ENCODE results near the gene TWSG1. TPM values are rescaled to one million over a fixed set of nuclear protein-coding genes. Genes with fewer than 3 reads are reported as not detected.

TWSG1 gene
- total and polyA plus RNA-seq, 2 donors (not counting 3 experiments of a cell fraction or from before 2014, with no cell fraction given): 52.4 to 57.4 TPM

DNA sequence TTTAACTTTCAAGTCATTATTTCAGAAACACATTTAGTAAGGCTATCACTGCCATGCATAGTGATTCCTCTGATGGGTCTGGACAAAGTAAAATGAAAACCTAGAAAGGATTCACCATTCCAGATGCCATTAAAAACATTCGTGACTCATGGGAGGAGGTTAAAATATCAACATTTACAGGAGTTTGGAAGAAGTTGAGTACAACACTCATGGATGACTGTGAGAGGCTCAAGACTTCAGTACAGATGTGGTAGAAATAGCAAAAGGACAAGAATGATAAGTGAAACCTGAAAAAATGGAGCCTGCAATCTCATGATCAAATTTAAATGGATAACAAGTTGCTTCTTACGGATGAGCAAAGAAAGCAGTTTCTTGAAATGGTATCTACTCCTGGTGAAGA lies 5.8 kb upstream of the TWSG1 start:
- no TSS peak for BruUV-seq (replicated peaks)
- intact Hi-C loops (cut with micrococcal nuclease): no loop called here
- H2AFZ ChIP-seq (ENCODE audit: low read depth, low read length): no peak overlapping the region
- no peaks in the 10 kb centered on the region for H3K27me3 ChIP-seq (ENCODE audit: control insufficient read depth in 2 of 2, insufficient read depth in 2 of 2, low read length in 2 of 2)
- H3K9me3 ChIP-seq (replicated peaks; ENCODE audit: control insufficient read depth, insufficient read depth, low read length): no peaks in the 10 kb centered on the region
- FAIRE-seq: no peak
- no peak overlapping the region for H3K9ac ChIP-seq (replicated peaks; ENCODE audit: extremely low read depth, insufficient read depth, low read length)
- H3K4me2 ChIP-seq (ENCODE audit: insufficient read depth, low read length): no peak overlapping the region
- H3K9me1 ChIP-seq (replicated peaks; ENCODE audit: control insufficient read depth, extremely low read depth, insufficient read depth, low read length): no peaks in the 10 kb centered on the region
- DNase-seq (ENCODE audit: low read depth, low spot score): no peak
- H3K4me3 ChIP-seq (replicated peaks in 1 of 3; ENCODE audit: insufficient read depth in 1 of 3, low read depth in 1 of 3, low read length in 3 of 3): no peak overlapping the region
- ChIA-PET POLR2A (no interaction called here), CTCF (no interaction called here)
- no peak overlapping the region for H3K27ac ChIP-seq (ENCODE audit: insufficient read depth, low read depth, low read length)
- no peaks in the 10 kb centered on the region for H3K79me2 ChIP-seq (ENCODE audit: control insufficient read depth, insufficient read depth, low read length)
- no peak for TF ChIP-seq JUN (IDR thresholded peaks at IDR 0.05; ENCODE audit: borderline replicate concordance, insufficient read depth, insufficient read length, low read depth)
- TF ChIP-seq, protein P1, sequence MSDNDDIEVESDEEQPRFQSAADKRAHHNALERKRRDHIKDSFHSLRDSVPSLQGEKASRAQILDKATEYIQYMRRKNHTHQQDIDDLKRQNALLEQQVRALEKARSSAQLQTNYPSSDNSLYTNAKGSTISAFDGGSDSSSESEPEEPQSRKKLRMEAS (IDR thresholded peaks at IDR 0.05; ENCODE audit: insufficient read depth, insufficient read length): no peak
- TF ChIP-seq, protein P2, sequence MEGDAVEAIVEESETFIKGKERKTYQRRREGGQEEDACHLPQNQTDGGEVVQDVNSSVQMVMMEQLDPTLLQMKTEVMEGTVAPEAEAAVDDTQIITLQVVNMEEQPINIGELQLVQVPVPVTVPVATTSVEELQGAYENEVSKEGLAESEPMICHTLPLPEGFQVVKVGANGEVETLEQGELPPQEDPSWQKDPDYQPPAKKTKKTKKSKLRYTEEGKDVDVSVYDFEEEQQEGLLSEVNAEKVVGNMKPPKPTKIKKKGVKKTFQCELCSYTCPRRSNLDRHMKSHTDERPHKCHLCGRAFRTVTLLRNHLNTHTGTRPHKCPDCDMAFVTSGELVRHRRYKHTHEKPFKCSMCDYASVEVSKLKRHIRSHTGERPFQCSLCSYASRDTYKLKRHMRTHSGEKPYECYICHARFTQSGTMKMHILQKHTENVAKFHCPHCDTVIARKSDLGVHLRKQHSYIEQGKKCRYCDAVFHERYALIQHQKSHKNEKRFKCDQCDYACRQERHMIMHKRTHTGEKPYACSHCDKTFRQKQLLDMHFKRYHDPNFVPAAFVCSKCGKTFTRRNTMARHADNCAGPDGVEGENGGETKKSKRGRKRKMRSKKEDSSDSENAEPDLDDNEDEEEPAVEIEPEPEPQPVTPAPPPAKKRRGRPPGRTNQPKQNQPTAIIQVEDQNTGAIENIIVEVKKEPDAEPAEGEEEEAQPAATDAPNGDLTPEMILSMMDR (IDR thresholded peaks at IDR 0.05; ENCODE audit: extremely low read depth in 1 of 2, insufficient read depth in 1 of 2, low read depth in 1 of 2, low read length in 2 of 2): no peak
- TF ChIP-seq POLR2A (IDR thresholded peaks at IDR 0.05; ENCODE audit: low read depth, low read length): no peak
- no peaks in the 10 kb centered on the region for H3K36me3 ChIP-seq (ENCODE audit: control insufficient read depth in 2 of 2, extremely low read depth in 1 of 2, insufficient read depth in 2 of 2, low read length in 2 of 2)
- H3K4me1 ChIP-seq (ENCODE audit: control insufficient read depth, extremely low read depth, insufficient read depth, low read length): peaks cover 5% of the 10 kb centered on the region
- dilution Hi-C loops (cut with MboI; ENCODE audit: extremely low pct_ligation_motif_present, low sequenced_read_pairs): no loop called here
- no peaks in the 10 kb centered on the region for H4K20me1 ChIP-seq (replicated peaks; ENCODE audit: control insufficient read depth, extremely low read depth, insufficient read depth, low read length)

DNA sequence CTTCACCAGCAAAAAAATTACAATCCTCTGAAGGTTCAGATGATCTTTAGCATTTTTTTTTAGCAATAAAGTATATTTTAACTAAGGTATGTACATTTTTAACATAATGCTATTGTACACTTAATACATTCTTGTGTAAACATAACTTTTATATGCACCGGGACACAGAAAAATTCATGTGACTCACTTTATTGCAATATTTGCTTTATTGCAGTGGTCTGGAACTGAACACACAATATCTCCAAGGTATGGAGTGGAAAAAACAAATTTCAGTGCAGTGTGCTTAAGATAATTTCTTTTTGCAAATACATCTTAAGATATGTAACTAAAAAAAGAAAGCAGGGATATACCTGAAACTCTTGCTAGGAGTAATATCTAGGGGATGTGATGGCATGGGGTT lies 5.1 kb upstream of the TWSG1 start:
- no peak overlapping the region for H3K27ac ChIP-seq (ENCODE audit: insufficient read depth, low read depth, low read length)
- intact Hi-C loops (cut with micrococcal nuclease) (no loop called here), dilution Hi-C loops (cut with MboI; ENCODE audit: extremely low pct_ligation_motif_present, low sequenced_read_pairs) (no loop called here)
- ChIA-PET CTCF (no interaction called here), POLR2A (no interaction called here)
- no peak overlapping the region for H3K9ac ChIP-seq (replicated peaks; ENCODE audit: extremely low read depth, insufficient read depth, low read length)
- no peaks in the 10 kb centered on the region for H3K79me2 ChIP-seq (ENCODE audit: control insufficient read depth, insufficient read depth, low read length)
- TF ChIP-seq EZH2 (IDR thresholded peaks at IDR 0.05; ENCODE audit: borderline replicate concordance, low read depth, low read length, severe bottlenecking) (no peak), MYC (IDR thresholded peaks at IDR 0.05; ENCODE audit: low read depth, low read length) (no peak), FOS (IDR thresholded peaks at IDR 0.05; ENCODE audit: borderline replicate concordance, insufficient read depth, low read length) (no peak), GATA2 (IDR thresholded peaks at IDR 0.05; ENCODE audit: insufficient read depth, insufficient read length, low read depth, low read length) (no peak), JUN (IDR thresholded peaks at IDR 0.05; ENCODE audit: borderline replicate concordance, insufficient read depth, insufficient read length, low read depth) (no peak), POLR2A (IDR thresholded peaks at IDR 0.05; ENCODE audit: low read depth, low read length) (no peak), POLR2AphosphoS5 (IDR thresholded peaks at IDR 0.05; ENCODE audit: insufficient read depth, low read depth, low read length) (no peak)
- TF ChIP-seq, protein P1 (IDR thresholded peaks at IDR 0.05; ENCODE audit: insufficient read depth, insufficient read length): no peak
- TF ChIP-seq, protein P2 (IDR thresholded peaks at IDR 0.05; ENCODE audit: extremely low read depth in 1 of 2, insufficient read depth in 1 of 2, low read depth in 1 of 2, low read length in 2 of 2): no peak
- DNase-seq (ENCODE audit: low read depth, low spot score): no peak
- H3K27me3 ChIP-seq (ENCODE audit: control insufficient read depth in 2 of 2, insufficient read depth in 2 of 2, low read length in 2 of 2): no peaks in the 10 kb centered on the region
- H3K4me1 ChIP-seq (ENCODE audit: control insufficient read depth, extremely low read depth, insufficient read depth, low read length): no peaks in the 10 kb centered on the region
- no peaks in the 10 kb centered on the region for H3K9me3 ChIP-seq (replicated peaks; ENCODE audit: control insufficient read depth, insufficient read depth, low read length)
- H3K4me3 ChIP-seq (replicated peaks in 1 of 3; ENCODE audit: insufficient read depth in 1 of 3, low read depth in 1 of 3, low read length in 3 of 3): no peak overlapping the region
- no peak overlapping the region for H3K4me2 ChIP-seq (ENCODE audit: insufficient read depth, low read length)
- no peak overlapping the region for H2AFZ ChIP-seq (ENCODE audit: low read depth, low read length)
- H3K36me3 ChIP-seq (ENCODE audit: control insufficient read depth in 2 of 2, extremely low read depth in 1 of 2, insufficient read depth in 2 of 2, low read length in 2 of 2): no peaks in the 10 kb centered on the region
- BruUV-seq (replicated peaks): no TSS peak
- no peak for FAIRE-seq
- H3K9me1 ChIP-seq (replicated peaks; ENCODE audit: control insufficient read depth, extremely low read depth, insufficient read depth, low read length): no peaks in the 10 kb centered on the region
- no peaks in the 10 kb centered on the region for H4K20me1 ChIP-seq (replicated peaks; ENCODE audit: control insufficient read depth, extremely low read depth, insufficient read depth, low read length)
